ENCODE data around the gene SLX9.

DNA sequence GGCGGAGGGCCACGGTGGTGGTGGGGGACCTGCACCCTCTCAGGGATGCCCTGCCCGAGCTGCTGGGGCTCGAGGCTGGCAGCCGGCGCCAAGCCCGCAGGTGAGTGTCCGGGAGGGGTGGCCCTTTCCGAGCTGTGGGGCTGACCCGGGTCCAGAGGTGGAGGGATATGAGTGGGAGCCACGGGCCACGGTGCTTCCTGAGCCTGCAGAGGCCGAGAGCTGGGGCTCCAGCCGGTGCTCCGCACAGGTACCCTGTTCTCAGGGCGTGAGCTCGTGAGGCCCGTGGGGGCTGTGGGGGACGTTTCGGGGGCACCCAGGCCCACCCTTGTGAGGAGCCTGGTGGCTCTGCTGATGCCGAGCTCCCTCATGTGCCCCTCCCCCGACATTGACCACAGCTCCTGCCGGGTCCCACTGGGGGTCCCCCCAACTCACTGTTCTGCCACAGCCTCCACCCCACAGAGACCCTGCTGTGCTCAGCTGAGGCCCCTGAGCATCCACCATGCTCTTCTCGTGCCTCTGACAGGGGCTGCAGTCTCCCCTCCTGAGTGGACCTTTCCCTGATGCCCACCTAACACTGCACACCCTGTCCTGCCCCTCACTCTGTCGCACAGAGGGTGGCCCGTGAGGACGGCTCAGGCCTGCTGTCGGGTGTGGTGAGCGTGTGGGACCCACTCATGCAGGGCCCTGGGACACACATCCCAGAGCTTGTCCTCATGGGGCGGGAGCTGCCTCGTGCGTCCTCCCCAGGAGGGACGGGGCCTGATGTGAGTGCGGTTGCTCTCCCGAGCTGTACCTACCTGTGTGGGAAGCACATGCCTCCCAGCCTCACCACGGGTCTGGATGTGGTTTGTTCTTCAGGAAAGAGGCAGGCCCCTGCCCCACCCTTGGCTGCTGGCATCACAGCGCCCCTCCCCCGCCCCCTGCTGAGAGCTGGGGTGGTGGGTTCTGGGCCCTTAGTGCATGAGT lies 27.5 kb downstream of the SLX9 start:
- TF ChIP-seq POLR2AphosphoS5 (IDR thresholded peaks at IDR 0.05; ENCODE audit: low read depth, low read length) (no peak), POLR2A (IDR thresholded peaks at IDR 0.05; ENCODE audit: low read depth, low read length) (no peak)
